ENCODE measurements around the gene POLR3A. TPM values are rescaled to one million over a fixed set of nuclear protein-coding genes. Genes with fewer than 3 reads are reported as not detected.
"Not testable (repeated sequence)": the region's sequence is repeated elsewhere in the genome, so short reads cannot be mapped to it uniquely, and the experiment has no call there.

POLR3A gene
- total RNA-seq, 2 donors from 2014 or later: 28.2 to 28.6 TPM

DNA sequence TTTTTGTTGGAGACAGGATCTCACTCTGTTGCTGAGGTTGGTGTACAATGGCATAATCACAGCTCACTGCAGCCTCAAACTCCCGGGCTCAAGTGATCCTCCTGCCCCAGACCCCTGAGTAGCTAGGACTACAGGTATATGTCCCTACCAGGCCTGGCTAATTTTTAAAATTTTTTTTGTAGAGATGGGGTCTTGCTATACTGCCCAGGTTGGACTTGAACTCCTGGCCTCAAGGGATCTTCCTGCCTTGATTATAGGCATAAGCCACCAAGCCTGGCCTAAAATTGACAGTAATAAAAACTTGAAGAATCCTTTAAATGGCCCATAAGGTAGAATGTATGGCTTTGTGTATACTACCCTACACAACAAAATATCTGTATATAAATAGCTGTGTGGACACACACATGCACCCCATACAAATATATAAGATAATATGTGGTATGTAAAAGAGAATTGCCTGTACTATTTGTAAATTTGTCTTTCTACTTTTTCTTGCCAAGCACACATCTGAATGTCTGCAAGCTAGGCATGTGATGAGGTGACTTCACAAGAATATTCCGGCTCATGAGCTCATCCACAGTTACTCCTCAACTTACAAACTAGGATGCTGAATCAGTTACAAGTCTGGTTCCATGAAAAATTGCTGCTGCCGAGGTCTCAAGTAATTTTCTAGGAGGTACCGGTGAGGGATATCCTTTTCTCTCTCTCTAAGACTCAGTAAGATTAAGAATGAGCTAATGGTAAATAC is 26.6 kb downstream of the POLR3A start:
- Mint-ChIP-seq H3K36me3 (ENCODE audit: low read depth) (peaks cover 80% of the 10 kb centered on the region), H3K27me3 (ENCODE audit: insufficient read depth) (no peaks in the 10 kb centered on the region), H3K27ac (no peak overlapping the region), H3K9me3 (no peaks in the 10 kb centered on the region), H3K4me3 (no peak overlapping the region), H3K4me1 (no peaks in the 10 kb centered on the region)
- TF ChIP-seq, protein P1, sequence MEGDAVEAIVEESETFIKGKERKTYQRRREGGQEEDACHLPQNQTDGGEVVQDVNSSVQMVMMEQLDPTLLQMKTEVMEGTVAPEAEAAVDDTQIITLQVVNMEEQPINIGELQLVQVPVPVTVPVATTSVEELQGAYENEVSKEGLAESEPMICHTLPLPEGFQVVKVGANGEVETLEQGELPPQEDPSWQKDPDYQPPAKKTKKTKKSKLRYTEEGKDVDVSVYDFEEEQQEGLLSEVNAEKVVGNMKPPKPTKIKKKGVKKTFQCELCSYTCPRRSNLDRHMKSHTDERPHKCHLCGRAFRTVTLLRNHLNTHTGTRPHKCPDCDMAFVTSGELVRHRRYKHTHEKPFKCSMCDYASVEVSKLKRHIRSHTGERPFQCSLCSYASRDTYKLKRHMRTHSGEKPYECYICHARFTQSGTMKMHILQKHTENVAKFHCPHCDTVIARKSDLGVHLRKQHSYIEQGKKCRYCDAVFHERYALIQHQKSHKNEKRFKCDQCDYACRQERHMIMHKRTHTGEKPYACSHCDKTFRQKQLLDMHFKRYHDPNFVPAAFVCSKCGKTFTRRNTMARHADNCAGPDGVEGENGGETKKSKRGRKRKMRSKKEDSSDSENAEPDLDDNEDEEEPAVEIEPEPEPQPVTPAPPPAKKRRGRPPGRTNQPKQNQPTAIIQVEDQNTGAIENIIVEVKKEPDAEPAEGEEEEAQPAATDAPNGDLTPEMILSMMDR (conservative IDR thresholded peaks at IDR 0.05): no peak
- Histone ChIP-seq H3K4me3 (ENCODE audit: low read length) (no peak overlapping the region), H3K36me3 (ENCODE audit: control insufficient read depth, insufficient read depth, low read length) (peaks cover 82% of the 10 kb centered on the region), H3K9me3 (ENCODE audit: control insufficient read depth, low read length) (no peaks in the 10 kb centered on the region), H3K9ac (ENCODE audit: extremely low read depth, low read length, poor library complexity, severe bottlenecking) (no peak overlapping the region), H3K27me3 (ENCODE audit: control insufficient read depth, insufficient read depth, low read length, poor library complexity, severe bottlenecking) (no peaks in the 10 kb centered on the region), H3K27ac (ENCODE audit: low read depth, low read length) (no peak overlapping the region), H3K4me1 (ENCODE audit: control insufficient read depth, insufficient read depth, low read length) (no peaks in the 10 kb centered on the region)
- DNase-seq: no peak
- WGBS, 2 experiments (ENCODE audit: insufficient coverage in 1 of 2, insufficient read length in 1 of 2): 91 to 96% methylated on average over 4 of the region's 4 CpGs

DNA sequence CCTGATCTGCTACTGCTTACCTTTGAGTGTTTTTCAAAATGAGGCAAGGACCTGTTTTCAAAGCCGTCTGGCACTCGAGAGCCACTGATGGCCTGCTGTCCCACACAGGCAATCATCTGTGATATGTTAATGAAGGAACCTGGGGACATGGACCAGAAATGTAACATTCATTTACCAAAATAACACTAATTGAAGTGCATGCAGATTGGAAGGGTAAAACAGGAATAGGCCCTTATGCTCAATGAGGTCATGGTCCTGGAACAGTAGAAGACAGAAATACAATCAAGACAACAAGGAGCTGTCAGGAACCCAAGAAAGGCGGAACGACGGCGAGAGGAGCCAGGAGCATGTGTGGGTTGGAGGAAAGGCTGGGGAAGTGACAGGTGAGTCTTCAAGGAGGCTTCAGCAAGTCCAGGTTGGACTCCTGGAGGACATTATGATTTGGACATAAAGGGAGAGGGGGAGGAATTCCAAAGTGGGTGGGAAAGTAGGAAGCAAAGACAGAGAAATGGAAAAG is 28.3 kb downstream of the POLR3A start:
- H3K27ac Mint-ChIP-seq: no peak overlapping the region
- WGBS, 2 experiments (ENCODE audit: insufficient coverage in 1 of 2, insufficient read length in 1 of 2): 96% methylated on average over 5 to 6 of the region's 6 CpGs
- no peaks in the 10 kb centered on the region for H3K27me3 ChIP-seq (ENCODE audit: control insufficient read depth, insufficient read depth, low read length, poor library complexity, severe bottlenecking)
- H3K9ac ChIP-seq (ENCODE audit: extremely low read depth, low read length, poor library complexity, severe bottlenecking): no peak overlapping the region
- H3K4me3 ChIP-seq (ENCODE audit: low read length): no peak overlapping the region
- DNase-seq: no peak
- no peaks in the 10 kb centered on the region for H3K4me1 ChIP-seq (ENCODE audit: control insufficient read depth, insufficient read depth, low read length)
- TF ChIP-seq, protein P1 (conservative IDR thresholded peaks at IDR 0.05): no peak
- H3K27ac ChIP-seq (ENCODE audit: low read depth, low read length): no peak overlapping the region
- peaks cover 79% of the 10 kb centered on the region for H3K36me3 Mint-ChIP-seq (ENCODE audit: low read depth)
- no peaks in the 10 kb centered on the region for H3K4me1 Mint-ChIP-seq
- H3K9me3 ChIP-seq (ENCODE audit: control insufficient read depth, low read length): no peaks in the 10 kb centered on the region
- H3K27me3 Mint-ChIP-seq (ENCODE audit: insufficient read depth): no peaks in the 10 kb centered on the region
- H3K36me3 ChIP-seq (ENCODE audit: control insufficient read depth, insufficient read depth, low read length): peaks cover 68% of the 10 kb centered on the region
- no peak overlapping the region for H3K4me3 Mint-ChIP-seq
- no peaks in the 10 kb centered on the region for H3K9me3 Mint-ChIP-seq

DNA sequence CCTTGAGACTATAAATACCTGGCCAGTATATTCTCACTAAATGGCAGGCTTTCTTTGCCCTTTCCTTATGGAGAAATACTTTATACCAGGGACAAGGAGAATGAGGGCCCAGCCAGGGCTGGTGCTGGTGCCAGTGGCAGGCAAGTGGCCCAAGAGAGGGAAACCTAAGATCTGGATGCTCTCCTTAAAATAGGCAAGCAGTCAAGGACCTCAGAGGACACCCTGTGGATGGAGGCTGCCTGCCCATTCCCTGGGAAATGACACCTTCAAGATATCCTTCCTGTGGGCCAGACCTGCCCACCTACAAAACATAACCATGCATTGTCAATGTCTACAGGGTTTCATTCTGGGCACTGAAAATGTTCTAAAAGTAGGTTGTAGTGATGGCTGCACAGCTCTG is 29.1 kb downstream of the POLR3A start:
- Histone ChIP-seq H3K36me3 (ENCODE audit: control insufficient read depth, insufficient read depth, low read length) (peaks cover 60% of the 10 kb centered on the region), H3K4me1 (ENCODE audit: control insufficient read depth, insufficient read depth, low read length) (no peaks in the 10 kb centered on the region), H3K9ac (ENCODE audit: extremely low read depth, low read length, poor library complexity, severe bottlenecking) (no peak overlapping the region), H3K27ac (ENCODE audit: low read depth, low read length) (peak overlapping the region; percentile 7), H3K27me3 (ENCODE audit: control insufficient read depth, insufficient read depth, low read length, poor library complexity, severe bottlenecking) (no peaks in the 10 kb centered on the region), H3K9me3 (ENCODE audit: control insufficient read depth, low read length) (no peaks in the 10 kb centered on the region), H3K4me3 (ENCODE audit: low read length) (no peak overlapping the region)
- no peak for DNase-seq
- no peaks in the 10 kb centered on the region for H3K4me1 Mint-ChIP-seq
- TF ChIP-seq, protein P1 (conservative IDR thresholded peaks at IDR 0.05): no peak
- no peaks in the 10 kb centered on the region for H3K27me3 Mint-ChIP-seq (ENCODE audit: insufficient read depth)
- H3K4me3 Mint-ChIP-seq: no peak overlapping the region
- H3K9me3 Mint-ChIP-seq: no peaks in the 10 kb centered on the region
- peaks cover 74% of the 10 kb centered on the region for H3K36me3 Mint-ChIP-seq (ENCODE audit: low read depth)
- H3K27ac Mint-ChIP-seq: no peak overlapping the region

DNA sequence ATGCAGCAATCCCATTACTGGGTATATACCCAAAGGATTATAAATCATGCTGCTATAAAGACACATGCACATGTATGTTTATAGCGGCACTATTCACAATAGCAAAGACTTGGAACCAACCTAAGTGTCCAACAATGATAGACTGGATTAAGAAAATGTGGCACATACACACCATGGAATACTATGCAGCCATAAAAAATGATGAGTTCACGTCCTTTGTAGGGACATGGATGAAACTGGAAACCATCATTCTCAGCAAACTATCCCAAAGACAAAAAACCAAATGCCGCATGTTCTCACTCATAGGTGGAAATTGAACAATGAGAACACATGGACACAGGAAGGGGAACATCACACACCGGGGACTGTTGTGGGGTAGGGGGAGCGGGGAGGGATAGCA is 30.5 kb downstream of the POLR3A start:
- H3K9ac ChIP-seq (ENCODE audit: extremely low read depth, low read length, poor library complexity, severe bottlenecking): not testable (repeated sequence)

More for the DNA sequence above, 30.5 kb downstream of the POLR3A start:
- H3K36me3 ChIP-seq (ENCODE audit: control insufficient read depth, insufficient read depth, low read length): peaks cover 52% of the 10 kb centered on the region
- not testable (repeated sequence) for H3K9me3 Mint-ChIP-seq; DNase-seq; H3K27me3 Mint-ChIP-seq (ENCODE audit: insufficient read depth); H3K9me3 ChIP-seq (ENCODE audit: control insufficient read depth, low read length); H3K4me3 Mint-ChIP-seq; H3K4me3 ChIP-seq (ENCODE audit: low read length); H3K4me1 Mint-ChIP-seq; H3K27ac Mint-ChIP-seq; H3K27me3 ChIP-seq (ENCODE audit: control insufficient read depth, insufficient read depth, low read length, poor library complexity, severe bottlenecking); H3K27ac ChIP-seq (ENCODE audit: low read depth, low read length); H3K4me1 ChIP-seq (ENCODE audit: control insufficient read depth, insufficient read depth, low read length)
- H3K36me3 Mint-ChIP-seq (ENCODE audit: low read depth): peaks cover 71% of the 10 kb centered on the region
- 100% methylated on average over 2 of the region's 5 CpGs; no CpG with 5 or more reads in 1 of the 2 experiments for WGBS, 2 experiments (ENCODE audit: insufficient coverage in 1 of 2, insufficient read length in 1 of 2)
